Glutamatergic neuron (in vitro differentiated cells): Measurements from ENCODE around the gene OLFM3. TPM values are rescaled to one million over a fixed set of nuclear protein-coding genes. Genes with fewer than 3 reads are reported as not detected.

Source experiments
- DNase-seq: peaks from one replicate; pipeline ENCODE4 v3.0.0; 2022
- H3K27ac Mint-ChIP-seq: one replicate; pipeline ENCODE4 v1.8.0; 2020; ENCODE audit warnings: mild to moderate bottlenecking, mixed read lengths, inconsistent platforms; ENCODE audit not compliant: unreplicated experiment
- H3K27me3 Mint-ChIP-seq: one replicate; pipeline ENCODE4 v1.8.0; 2020; ENCODE audit warnings: mild to moderate bottlenecking, moderate library complexity, mixed read lengths, inconsistent platforms; ENCODE audit not compliant: unreplicated experiment
- H3K36me3 Mint-ChIP-seq: one replicate; pipeline ENCODE4 v1.8.0; 2020; ENCODE audit warnings: mild to moderate bottlenecking, mixed read lengths, inconsistent platforms; ENCODE audit not compliant: unreplicated experiment
- H3K4me1 Mint-ChIP-seq: one replicate; pipeline ENCODE4 v1.8.0; 2020; ENCODE audit warnings: mild to moderate bottlenecking, low read depth, mixed read lengths, inconsistent platforms; ENCODE audit not compliant: unreplicated experiment
- H3K4me3 Mint-ChIP-seq: one replicate; pipeline ENCODE4 v1.8.0; 2020; ENCODE audit warnings: mild to moderate bottlenecking, mixed read lengths, inconsistent platforms; ENCODE audit not compliant: unreplicated experiment
- H3K9me3 Mint-ChIP-seq: one replicate; pipeline ENCODE4 v1.8.0; 2020; ENCODE audit warnings: mild to moderate bottlenecking, moderate library complexity, mixed read lengths, inconsistent platforms; ENCODE audit not compliant: unreplicated experiment
- CTCF ChIP-seq: fragments of 200-600 bp; sonication (generic); IDR thresholded peaks from one replicate; pipeline ENCODE4 v1.5.0; 2021; ENCODE audit not compliant: partially characterized antibody, unreplicated experiment
- total RNA-seq: library from RNA; stranded (reverse); fragmentation: NEBNext Ultra II Directional; extraction: Animal tissue kit (Norgen Biotek cat#: 25700); gene quantifications from one replicate; pipeline ENCODE4 v1.2.1, GENCODE V29; 2021; ENCODE audit not compliant: unreplicated experiment

The OLFM3 gene
- total RNA-seq, 1 donor from 2014 or later: 2.7 TPM

- Mint-ChIP-seq H3K27ac (no peak overlapping the region), H3K9me3 (no peaks in the 10 kb centered on the region), H3K4me3 (no peak overlapping the region), H3K4me1 (no peaks in the 10 kb centered on the region), H3K27me3 (no peaks in the 10 kb centered on the region), H3K36me3 (no peaks in the 10 kb centered on the region)
- TF ChIP-seq CTCF: no peak
- DNase-seq: no peak
Observed at GRCh38 chr1:101938681-101939080, 58.0 kb downstream of the OLFM3 start.

- Mint-ChIP-seq H3K27me3 (no peaks in the 10 kb centered on the region), H3K27ac (no peak overlapping the region), H3K9me3 (no peaks in the 10 kb centered on the region), H3K4me1 (no peaks in the 10 kb centered on the region), H3K4me3 (no peak overlapping the region), H3K36me3 (no peaks in the 10 kb centered on the region)
- TF ChIP-seq CTCF: no peak
- no peak for DNase-seq
Observed at GRCh38 chr1:101929343-101929742, 67.4 kb downstream of the OLFM3 start.

- DNase-seq: no peak
- Mint-ChIP-seq H3K36me3 (no peaks in the 10 kb centered on the region), H3K4me1 (no peaks in the 10 kb centered on the region), H3K27ac (no peak overlapping the region), H3K4me3 (no peak overlapping the region), H3K27me3 (no peaks in the 10 kb centered on the region), H3K9me3 (no peaks in the 10 kb centered on the region)
- no peak for TF ChIP-seq CTCF
Observed at GRCh38 chr1:101928829-101929228, 67.9 kb downstream of the OLFM3 start.

- H3K27ac Mint-ChIP-seq: no peak overlapping the region
- H3K36me3 Mint-ChIP-seq: no peaks in the 10 kb centered on the region
- H3K27me3 Mint-ChIP-seq: no peaks in the 10 kb centered on the region
- no peak for TF ChIP-seq CTCF
- H3K4me1 Mint-ChIP-seq: no peaks in the 10 kb centered on the region
- no peak for DNase-seq
- H3K9me3 Mint-ChIP-seq: no peaks in the 10 kb centered on the region
- no peak overlapping the region for H3K4me3 Mint-ChIP-seq
Observed at GRCh38 chr1:101924700-101925099, 72.0 kb downstream of the OLFM3 start.

GRCh38 chr1:101920577-101920976 is 76.1 kb downstream of the OLFM3 start:
- no peak for TF ChIP-seq CTCF
- DNase-seq: no peak
- Mint-ChIP-seq H3K27ac (no peak overlapping the region), H3K27me3 (no peaks in the 10 kb centered on the region), H3K4me3 (no peak overlapping the region), H3K9me3 (no peaks in the 10 kb centered on the region), H3K36me3 (no peaks in the 10 kb centered on the region), H3K4me1 (no peaks in the 10 kb centered on the region)
